Hepatic stellate cell (primary cell): ENCODE data around the gene USP32.
"Not testable (repeated sequence)": the region's sequence is repeated elsewhere in the genome, so short reads cannot be mapped to it uniquely, and the experiment has no call there.

Experiments used
- DNase-seq: peaks from one replicate; pipeline ENCODE4 v3.0.0; 2011; ENCODE audit warnings: low spot score

USP32 gene

DNA sequence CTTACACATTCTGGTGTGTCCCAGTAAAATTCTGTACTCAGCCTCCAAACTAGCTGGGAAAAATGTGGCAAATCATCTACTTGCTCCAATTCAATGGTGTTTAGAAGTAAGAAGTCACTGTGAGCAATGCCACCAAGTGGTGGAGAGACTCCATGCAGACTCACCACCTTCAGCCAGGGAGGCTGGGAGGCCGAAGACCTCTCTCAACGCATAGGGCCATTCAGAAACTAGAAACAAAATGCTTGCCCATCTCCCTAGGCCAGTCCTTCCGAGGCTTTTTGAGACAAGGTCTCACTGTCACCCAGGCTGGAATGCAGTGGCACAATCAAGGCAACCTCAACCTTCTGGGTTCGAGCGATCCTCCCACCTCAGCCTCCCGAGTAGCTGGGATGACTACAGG lies 217.2 kb downstream of the USP32 start:
- not testable (repeated sequence) for DNase-seq

- no peak for DNase-seq
These were observed 217.9 kb downstream of the USP32 start for GRCh38 chr17:60174035-60174434.

GRCh38 chr17:60173304-60173819 lies 218.6 kb downstream of the USP32 start:
- no peak for DNase-seq

DNA sequence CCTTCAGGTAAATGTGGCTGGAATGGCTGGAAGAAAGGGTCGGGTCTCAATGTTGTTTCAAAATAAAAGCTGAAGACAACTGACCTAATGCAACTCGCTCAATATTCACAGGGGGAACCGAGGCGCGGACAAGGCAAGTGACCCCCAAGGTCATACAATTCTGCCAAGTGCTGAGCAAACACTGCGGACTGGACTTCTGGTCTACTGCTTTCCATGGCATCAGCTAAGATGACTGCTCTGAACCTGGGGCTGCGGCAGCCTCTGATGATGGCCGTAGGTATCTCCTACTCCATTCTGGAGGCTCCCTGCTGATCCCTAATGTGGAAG lies 220.2 kb downstream of the USP32 start:
- no peak for DNase-seq

GRCh38 chr17:60170835-60171752 lies 220.8 kb downstream of the USP32 start:
- no peak for DNase-seq

DNA sequence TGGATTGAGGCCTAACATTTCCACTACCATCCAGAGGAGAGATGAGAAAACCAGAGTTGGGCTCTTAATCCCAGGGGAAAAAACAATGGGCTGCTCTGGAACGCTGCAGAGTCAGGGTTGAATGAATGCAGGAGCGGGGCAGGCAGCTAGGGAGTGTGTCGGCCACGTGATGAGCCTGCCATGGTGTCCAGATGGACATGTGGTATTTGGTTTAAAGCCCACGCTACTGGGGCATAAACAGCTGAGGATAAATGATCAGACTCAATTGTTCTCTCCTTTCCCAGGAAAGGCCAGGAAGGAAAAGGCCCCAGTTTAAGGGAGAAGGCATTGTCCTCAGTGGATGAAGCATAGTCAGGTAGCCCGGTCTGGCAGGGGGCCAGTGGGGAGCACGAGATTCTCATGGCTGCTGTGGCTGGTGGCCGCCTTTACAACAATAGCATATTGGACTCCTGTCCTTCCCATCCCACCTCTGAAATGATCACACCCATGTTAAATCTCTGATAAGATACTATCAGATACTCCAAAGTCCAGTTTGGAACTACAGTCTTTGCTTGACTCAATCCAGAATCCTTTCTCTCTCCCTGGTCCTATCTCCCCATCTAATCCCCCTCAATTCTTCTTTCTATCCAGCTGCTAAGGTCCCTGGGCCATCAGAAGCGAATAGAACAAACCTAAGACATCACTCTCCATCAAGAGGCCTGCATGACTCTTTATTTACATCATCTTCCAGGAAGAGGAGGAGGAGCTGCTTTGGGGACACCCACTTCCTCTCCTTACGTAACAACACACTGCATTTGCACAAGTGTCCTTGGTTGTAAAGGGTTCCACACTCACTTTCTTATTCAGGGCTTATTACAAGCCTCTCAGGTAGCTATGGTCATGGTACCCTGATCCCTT lies 221.8 kb downstream of the USP32 start:
- DNase-seq, result peak; percentile 31

DNA sequence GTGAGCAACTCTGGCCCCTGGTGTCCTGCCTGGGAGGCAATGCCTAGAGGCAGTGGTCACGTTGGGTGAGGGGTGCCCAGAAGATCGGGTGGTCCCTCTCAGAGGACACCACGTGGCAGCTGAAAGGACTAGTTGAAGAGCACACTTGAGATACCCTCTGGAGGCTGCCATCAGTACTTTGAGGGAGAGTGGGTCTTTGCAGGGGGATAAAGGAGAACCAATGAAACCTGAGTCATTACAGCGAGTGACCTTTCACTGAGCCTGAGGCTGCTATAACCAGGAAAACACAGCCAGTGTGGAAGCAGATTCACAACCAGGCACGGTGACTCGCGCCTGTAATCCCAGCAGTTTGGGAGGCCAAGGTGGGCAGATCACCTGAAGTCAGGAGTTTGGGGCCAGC lies 223.3 kb downstream of the USP32 start:
- no peak for DNase-seq

- DNase-seq, result no peak
These were observed 224.7 kb downstream of the USP32 start for GRCh38 chr17:60167065-60167741.

DNA sequence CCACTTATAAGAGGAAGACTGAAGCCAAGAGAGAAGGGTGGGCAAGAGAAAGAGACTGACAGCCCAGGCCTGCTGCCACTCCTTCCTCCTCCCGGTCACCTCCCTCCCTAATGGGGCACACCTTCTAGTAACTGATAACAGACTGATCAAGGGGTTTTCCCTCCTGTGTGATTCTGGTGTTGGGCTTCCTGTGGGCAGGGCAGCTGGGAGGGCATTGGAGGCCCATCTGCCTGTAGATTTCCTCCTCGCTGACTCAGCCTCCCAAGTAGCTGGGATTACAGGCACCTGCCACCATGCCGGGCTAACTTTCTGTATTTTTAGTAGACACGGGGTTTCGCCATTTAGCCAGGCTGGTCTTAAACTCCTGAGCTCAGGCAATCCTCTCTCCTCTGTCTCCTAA lies 226.0 kb downstream of the USP32 start:
- DNase-seq, result no peak

DNA sequence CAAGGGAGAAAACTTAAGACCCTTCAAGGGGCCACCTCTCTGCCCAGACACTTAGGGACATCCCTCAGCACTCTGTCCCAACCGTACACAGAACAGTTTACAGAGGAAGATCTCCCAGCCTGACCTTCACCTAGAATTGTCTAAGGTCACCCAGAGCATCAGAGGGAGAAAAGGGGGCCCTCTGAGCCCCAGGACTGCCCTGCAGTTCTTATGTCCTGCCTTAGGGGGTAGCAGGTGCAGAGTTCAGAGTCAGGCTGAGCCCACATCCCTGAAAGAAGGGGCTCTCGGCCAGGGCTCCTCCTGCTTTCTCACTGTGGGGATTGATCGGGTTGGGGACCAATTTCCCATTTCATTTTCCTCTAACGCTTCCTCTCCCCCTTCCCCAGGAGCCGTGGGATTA lies 226.7 kb downstream of the USP32 start:
- no peak for DNase-seq

- no peak for DNase-seq
These were observed 227.2 kb downstream of the USP32 start for GRCh38 chr17:60164697-60165096.

DNA sequence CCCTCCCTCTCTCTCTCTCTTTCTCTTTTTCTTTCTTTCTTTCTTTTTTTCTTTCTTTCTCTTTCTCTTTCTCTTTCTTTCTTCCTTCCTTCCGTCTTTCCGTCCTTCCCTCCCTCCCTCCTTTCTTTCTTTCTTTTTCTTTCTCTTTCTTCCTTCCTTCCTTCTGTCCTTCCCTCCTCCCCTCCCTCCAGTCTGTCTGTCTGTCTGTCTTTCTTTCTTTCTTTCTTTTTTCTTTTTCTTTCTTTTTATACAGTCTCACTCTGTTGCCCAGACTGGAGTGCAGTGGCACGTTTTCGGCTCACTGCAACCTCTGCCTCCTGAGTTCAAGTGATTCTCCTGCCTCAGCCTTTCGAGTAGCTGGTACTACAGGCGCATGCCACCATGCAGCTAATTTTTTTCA lies 227.8 kb downstream of the USP32 start:
- no peak for DNase-seq

- no peak for DNase-seq
These were observed 228.7 kb downstream of the USP32 start for GRCh38 chr17:60163108-60163784.

GRCh38 chr17:60161598-60162330 lies 230.2 kb downstream of the USP32 start:
- DNase-seq, result peak; percentile 14

- DNase-seq, result peak; percentile 11
These were observed 231.0 kb downstream of the USP32 start for GRCh38 chr17:60160829-60161501.

DNA sequence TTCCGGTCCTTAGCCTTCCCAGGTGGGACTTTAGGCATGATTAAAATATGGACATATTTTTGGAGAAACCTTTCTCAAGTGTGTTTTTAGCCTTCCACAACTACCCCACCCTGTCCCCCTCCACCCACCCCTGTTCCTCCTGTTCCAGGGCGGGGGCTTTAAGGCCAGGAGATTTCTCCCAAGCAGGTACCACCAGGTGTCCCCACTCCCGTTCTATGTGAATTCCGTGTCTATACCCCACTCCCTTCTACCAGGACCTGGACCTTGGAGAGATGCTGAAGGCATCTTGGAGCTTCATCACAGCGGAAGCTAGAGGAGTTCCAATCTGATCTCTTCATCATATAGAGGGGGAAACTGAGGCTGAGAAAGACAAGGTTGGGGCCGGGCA lies 232.5 kb downstream of the USP32 start:
- DNase-seq, result no peak

DNA sequence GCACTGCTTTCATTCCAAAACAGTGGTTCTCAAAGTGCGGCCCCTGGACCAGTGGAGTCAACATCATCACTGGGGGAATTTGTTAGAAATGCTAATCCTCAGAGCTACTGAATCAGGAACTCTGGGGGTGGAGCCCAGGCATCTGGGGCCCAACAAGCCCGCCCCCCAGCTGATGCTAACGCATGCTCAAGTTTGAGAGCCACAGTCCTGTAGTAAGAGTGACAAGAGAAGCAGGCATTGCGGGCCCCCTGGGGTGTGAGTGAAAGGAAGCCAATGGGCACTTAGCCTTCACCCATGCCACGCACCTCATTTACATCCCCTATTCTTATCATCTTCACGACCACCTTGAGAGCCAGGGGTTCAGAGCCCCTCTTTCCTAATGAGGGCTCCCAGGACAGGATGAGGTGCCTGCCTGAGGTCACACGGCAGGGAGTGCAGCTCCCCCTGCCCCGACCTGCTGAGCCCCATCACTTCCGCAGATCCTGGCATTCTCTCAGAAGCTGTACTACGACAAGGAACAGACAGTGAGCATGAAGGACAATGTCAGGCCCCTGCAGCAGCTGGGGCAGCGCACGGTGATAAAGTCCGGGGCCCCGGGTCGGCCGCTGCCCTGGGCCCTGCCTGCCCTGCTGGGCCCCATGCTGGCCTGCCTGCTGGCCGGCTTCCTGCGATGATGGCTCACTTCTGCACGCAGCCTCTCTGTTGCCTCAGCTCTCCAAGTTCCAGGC lies 233.0 kb downstream of the USP32 start:
- no peak for DNase-seq

GRCh38 chr17:60157487-60158040 lies 234.4 kb downstream of the USP32 start:
- DNase-seq, result no peak

DNA sequence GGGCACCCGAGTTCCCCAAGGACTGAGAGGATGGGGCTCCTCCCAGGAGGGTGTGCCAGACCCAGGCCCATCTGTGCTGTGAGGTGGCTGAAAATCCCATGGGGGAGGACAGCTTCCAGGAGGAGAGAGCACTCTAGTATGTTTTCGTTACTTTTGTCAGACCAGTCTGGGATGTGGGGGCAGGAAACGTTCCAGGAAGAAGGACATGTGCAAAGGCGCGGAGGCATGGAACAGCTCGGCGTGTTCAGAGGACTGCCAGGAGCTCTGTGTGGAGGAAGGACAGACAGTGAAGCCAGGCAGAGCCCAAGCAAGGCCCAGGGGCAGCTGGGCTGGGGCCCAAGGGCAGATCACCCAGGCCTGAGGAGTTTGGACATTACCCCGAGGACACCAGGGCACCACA lies 235.2 kb downstream of the USP32 start:
- DNase-seq, result no peak
